ENCODE results near the gene ABCB11.

The ABCB11 gene

GRCh38 chr2:169007941-169008340, 23.2 kb downstream of the ABCB11 start:
- no peak for DNase-seq (ENCODE audit: low spot score)

GRCh38 chr2:169007356-169007755, 23.8 kb downstream of the ABCB11 start:
- no peak for DNase-seq (ENCODE audit: low spot score)

GRCh38 chr2:169006665-169007064, 24.5 kb downstream of the ABCB11 start:
- DNase-seq (ENCODE audit: low spot score): no peak

GRCh38 chr2:169005994-169006393, 25.1 kb downstream of the ABCB11 start:
- DNase-seq (ENCODE audit: low spot score): no peak

- no peak for DNase-seq (ENCODE audit: low spot score)
Observed at GRCh38 chr2:169005080-169005598, 26.0 kb downstream of the ABCB11 start.

GRCh38 chr2:169002161-169002738, 28.9 kb downstream of the ABCB11 start:
- no peak for DNase-seq (ENCODE audit: low spot score)

GRCh38 chr2:169001116-169001815, 29.9 kb downstream of the ABCB11 start:
- DNase-seq (ENCODE audit: low spot score): no peak

- no peak for DNase-seq (ENCODE audit: low spot score)
Observed at GRCh38 chr2:168999668-169000213, 31.4 kb downstream of the ABCB11 start.

- no peak for DNase-seq (ENCODE audit: low spot score)
Observed at GRCh38 chr2:168998609-168999211, 32.4 kb downstream of the ABCB11 start.

GRCh38 chr2:168997794-168998193, 33.3 kb downstream of the ABCB11 start:
- DNase-seq (ENCODE audit: low spot score): no peak

GRCh38 chr2:168997118-168997521, 34.0 kb downstream of the ABCB11 start:
- DNase-seq (ENCODE audit: low spot score): no peak

- DNase-seq (ENCODE audit: low spot score): no peak
Observed at GRCh38 chr2:168995744-168996143, 35.4 kb downstream of the ABCB11 start.

- DNase-seq (ENCODE audit: low spot score): no peak
Observed at GRCh38 chr2:168993538-168993937, 37.6 kb downstream of the ABCB11 start.

- DNase-seq (ENCODE audit: low spot score): no peak
Observed at GRCh38 chr2:168992591-168993349, 38.4 kb downstream of the ABCB11 start.

GRCh38 chr2:168992026-168992425, 39.1 kb downstream of the ABCB11 start:
- DNase-seq (ENCODE audit: low spot score): no peak

- no peak for DNase-seq (ENCODE audit: low spot score)
Observed at GRCh38 chr2:168988755-168989154, 42.4 kb downstream of the ABCB11 start.

- DNase-seq (ENCODE audit: low spot score): no peak
Observed at GRCh38 chr2:168986398-168986943, 44.7 kb downstream of the ABCB11 start.

- no peak for DNase-seq (ENCODE audit: low spot score)
Observed at GRCh38 chr2:168981651-168982050, 49.5 kb downstream of the ABCB11 start.

- no peak for DNase-seq (ENCODE audit: low spot score)
Observed at GRCh38 chr2:168978461-168978861, 52.7 kb downstream of the ABCB11 start.

GRCh38 chr2:168977608-168978007, 53.5 kb downstream of the ABCB11 start:
- DNase-seq (ENCODE audit: low spot score): no peak

- no peak for DNase-seq (ENCODE audit: low spot score)
Observed at GRCh38 chr2:168976034-168976654, 55.0 kb downstream of the ABCB11 start.
